ENCODE results near the gene DNAI2.
"Not testable (repeated sequence)": the region's sequence is repeated elsewhere in the genome, so short reads cannot be mapped to it uniquely, and the experiment has no call there.

The DNAI2 gene

GRCh38 chr17:74276541-74277009, 2.5 kb downstream of the DNAI2 start:
- FAIRE-seq, result no peak

- FAIRE-seq, result no peak
These were observed 3.9 kb downstream of the DNAI2 start for GRCh38 chr17:74277935-74278334.

GRCh38 chr17:74279617-74280016, 5.6 kb downstream of the DNAI2 start:
- not testable (repeated sequence) for FAIRE-seq

- no peak for FAIRE-seq
These were observed 6.1 kb downstream of the DNAI2 start for GRCh38 chr17:74280093-74280513.

GRCh38 chr17:74281799-74282198, 7.8 kb downstream of the DNAI2 start:
- no peak for FAIRE-seq

GRCh38 chr17:74282274-74282586, 8.2 kb downstream of the DNAI2 start:
- not testable (repeated sequence) for FAIRE-seq

- FAIRE-seq, result no peak
These were observed 8.7 kb downstream of the DNAI2 start for GRCh38 chr17:74282587-74283370.

GRCh38 chr17:74283371-74283673, 9.3 kb downstream of the DNAI2 start:
- no peak for FAIRE-seq

- no peak for FAIRE-seq
These were observed 13.1 kb downstream of the DNAI2 start for GRCh38 chr17:74287031-74287602.

- no peak for FAIRE-seq
These were observed 14.8 kb downstream of the DNAI2 start for GRCh38 chr17:74288785-74289184.

- FAIRE-seq, result no peak
These were observed 15.7 kb downstream of the DNAI2 start for GRCh38 chr17:74289688-74290087.

GRCh38 chr17:74290340-74290739, 16.3 kb downstream of the DNAI2 start:
- no peak for FAIRE-seq

GRCh38 chr17:74292495-74292894, 18.5 kb downstream of the DNAI2 start:
- no peak for FAIRE-seq

- no peak for FAIRE-seq
These were observed 21.9 kb downstream of the DNAI2 start for GRCh38 chr17:74295625-74296547.

GRCh38 chr17:74296548-74296936, 22.5 kb downstream of the DNAI2 start:
- FAIRE-seq, result no peak

- no peak for FAIRE-seq
These were observed 23.9 kb downstream of the DNAI2 start for GRCh38 chr17:74297941-74298340.

GRCh38 chr17:74298778-74299177, 24.7 kb downstream of the DNAI2 start:
- FAIRE-seq, result no peak

- FAIRE-seq, result no peak
These were observed 25.4 kb downstream of the DNAI2 start for GRCh38 chr17:74299226-74300009.

- FAIRE-seq, result no peak
These were observed 29.3 kb downstream of the DNAI2 start for GRCh38 chr17:74303305-74303704.

GRCh38 chr17:74304184-74304583, 30.1 kb downstream of the DNAI2 start:
- no peak for FAIRE-seq

GRCh38 chr17:74305865-74306654, 32.0 kb downstream of the DNAI2 start:
- FAIRE-seq, result no peak
